ENCODE measurements around the gene RABL6.
"Not testable (repeated sequence)": the region's sequence is repeated elsewhere in the genome, so short reads cannot be mapped to it uniquely, and the experiment has no call there.

RABL6 gene

DNA sequence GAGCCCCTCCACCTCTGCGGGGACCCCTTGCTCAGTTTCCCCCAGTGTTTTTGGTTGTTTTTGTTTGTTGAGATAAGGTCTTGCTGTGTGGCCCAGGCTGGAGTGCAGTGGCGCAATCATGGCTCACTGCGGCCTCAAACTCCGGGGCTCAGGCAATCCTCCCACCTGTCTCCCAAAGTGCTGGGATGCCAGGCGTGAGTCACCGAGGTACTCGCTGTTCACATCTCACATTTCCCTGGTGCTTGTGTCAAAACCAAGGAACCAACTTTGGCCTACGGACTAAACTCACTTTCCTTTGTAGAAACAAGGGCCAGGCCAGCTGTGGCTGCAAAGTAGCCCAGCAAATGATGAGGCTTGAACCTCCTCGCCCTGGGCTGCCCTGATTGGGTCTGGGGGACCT, 24.8 kb downstream of the RABL6 start:
- in situ Hi-C loops (cut with MboI; ENCODE audit: low sequenced_read_pairs) = no loop called here

GRCh38 chr9:136833381-136834048, 25.8 kb downstream of the RABL6 start:
- in situ Hi-C loops (cut with MboI; ENCODE audit: low sequenced_read_pairs) = not testable (repeated sequence)

DNA sequence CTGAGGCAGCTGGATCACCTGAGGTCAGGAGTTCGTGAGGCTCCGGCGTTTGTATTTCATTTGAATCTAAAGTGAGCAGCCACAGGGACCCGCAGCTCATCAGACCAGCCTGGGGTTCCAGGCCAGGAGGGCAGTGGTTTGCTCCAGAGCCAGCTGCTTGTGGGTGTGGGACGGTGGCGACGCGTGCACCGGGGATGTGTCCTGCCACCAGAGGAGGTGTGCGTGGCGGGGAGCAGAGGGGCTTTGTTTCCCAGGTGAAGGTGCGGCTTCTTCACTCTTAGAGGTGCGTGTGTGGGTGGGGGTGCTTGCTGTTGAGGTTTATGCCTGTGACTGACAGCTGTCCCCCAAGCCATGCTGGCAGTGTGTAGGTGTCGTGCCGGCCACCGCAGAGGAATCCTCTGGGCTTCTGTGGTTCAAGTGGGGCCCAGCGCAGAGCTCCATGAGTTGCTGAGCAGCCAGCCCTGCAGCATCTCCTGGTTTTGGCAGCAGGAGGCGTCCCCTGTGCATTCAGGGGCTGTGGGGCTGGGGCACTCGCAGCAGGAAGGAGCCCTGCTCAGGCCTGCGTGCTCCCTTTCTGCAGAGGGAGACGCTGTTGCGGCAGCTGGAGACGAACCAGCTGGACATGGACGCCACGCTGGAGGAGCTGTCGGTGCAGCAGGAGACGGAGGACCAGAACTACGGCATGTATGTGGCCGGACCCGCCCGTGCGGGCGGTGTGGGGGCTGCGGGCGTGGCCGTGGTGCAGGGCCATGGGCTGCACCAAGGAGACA, 27.6 kb downstream of the RABL6 start:
- in situ Hi-C loops (cut with MboI; ENCODE audit: low sequenced_read_pairs) = no loop called here

DNA sequence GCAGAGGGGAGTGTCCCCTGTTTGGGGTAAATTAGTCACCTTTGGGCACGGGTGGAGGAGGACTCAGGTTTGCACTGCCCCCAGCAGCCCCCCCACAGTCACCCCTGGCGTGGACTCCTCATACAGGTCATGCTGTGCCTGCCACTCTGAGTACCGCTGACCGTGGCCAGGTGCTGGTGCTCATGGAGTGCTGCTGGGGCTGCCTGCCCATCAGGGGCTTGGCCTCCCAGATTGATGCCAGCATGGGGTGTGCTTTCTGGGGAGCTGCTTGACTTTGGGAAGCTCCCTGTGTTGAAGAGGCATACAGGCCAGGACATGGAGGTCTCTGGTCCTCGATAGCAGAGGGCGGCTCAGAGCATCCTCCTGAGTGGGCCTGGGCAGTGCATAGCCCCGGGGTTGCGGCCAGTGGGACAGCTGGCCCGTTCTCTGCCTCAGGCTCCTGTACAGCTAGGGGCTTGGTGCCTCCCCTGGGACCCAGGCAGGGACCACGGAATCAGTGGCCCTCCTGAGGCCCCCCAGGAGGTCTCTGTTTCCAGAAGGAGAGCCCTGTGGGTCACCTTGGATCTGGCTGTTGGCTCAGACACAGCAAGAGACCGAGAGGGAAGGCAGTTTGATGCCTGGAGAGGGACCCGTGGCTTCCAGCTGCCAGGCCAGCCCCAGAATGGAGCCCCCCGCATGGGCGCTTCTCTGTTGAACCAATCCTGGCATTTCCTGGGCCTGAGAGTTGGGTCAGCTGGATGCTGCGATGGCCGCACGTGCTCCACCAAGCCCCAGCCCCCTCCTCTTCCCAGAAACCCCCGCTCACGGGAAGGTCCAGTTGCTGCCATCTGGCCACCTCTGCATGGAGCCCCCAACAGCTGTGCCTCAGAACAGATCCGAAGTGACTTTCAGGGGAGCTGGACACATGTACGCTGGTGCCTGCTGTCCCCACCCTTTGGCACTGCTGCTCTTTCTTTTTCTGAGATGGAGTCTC, 28.5 kb downstream of the RABL6 start:
- in situ Hi-C loops (cut with MboI; ENCODE audit: low sequenced_read_pairs) = no loop called here

- in situ Hi-C loops (cut with MboI; ENCODE audit: low sequenced_read_pairs) = no loop called here
These were observed 29.6 kb downstream of the RABL6 start for GRCh38 chr9:136837146-136837855.

DNA sequence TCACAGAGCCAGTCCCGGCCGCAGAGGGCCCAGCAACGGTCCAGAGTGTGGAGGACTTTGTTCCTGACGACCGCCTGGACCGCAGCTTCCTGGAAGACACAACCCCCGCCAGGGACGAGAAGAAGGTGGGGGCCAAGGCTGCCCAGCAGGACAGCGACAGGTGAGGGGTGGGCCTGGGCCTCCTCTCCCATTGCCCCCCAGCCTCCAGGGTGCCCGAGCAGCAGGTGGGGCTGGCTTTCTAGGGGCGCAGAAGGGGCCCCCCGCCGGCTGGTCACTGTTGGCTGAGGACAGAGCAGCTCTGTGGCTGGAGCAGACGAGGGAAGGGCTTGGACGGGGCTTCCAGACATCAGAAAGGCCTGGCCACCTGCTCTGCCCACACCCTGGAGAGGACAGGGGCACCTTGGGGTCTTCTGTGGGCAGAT, 30.1 kb downstream of the RABL6 start:
- in situ Hi-C loops (cut with MboI; ENCODE audit: low sequenced_read_pairs) = not testable (repeated sequence)

GRCh38 chr9:136838314-136839228, 30.8 kb downstream of the RABL6 start:
- in situ Hi-C loops (cut with MboI; ENCODE audit: low sequenced_read_pairs) = no loop called here

- in situ Hi-C loops (cut with MboI; ENCODE audit: low sequenced_read_pairs) = no loop called here
These were observed 31.7 kb downstream of the RABL6 start for GRCh38 chr9:136839229-136840139.

GRCh38 chr9:136840140-136840876, 32.6 kb downstream of the RABL6 start:
- in situ Hi-C loops (cut with MboI; ENCODE audit: low sequenced_read_pairs) = no loop called here

GRCh38 chr9:136840877-136841645, 33.3 kb downstream of the RABL6 start:
- in situ Hi-C loops (cut with MboI; ENCODE audit: low sequenced_read_pairs) = no loop called here

GRCh38 chr9:136841646-136842379, 34.1 kb downstream of the RABL6 start:
- in situ Hi-C loops (cut with MboI; ENCODE audit: low sequenced_read_pairs) = not testable (repeated sequence)

DNA sequence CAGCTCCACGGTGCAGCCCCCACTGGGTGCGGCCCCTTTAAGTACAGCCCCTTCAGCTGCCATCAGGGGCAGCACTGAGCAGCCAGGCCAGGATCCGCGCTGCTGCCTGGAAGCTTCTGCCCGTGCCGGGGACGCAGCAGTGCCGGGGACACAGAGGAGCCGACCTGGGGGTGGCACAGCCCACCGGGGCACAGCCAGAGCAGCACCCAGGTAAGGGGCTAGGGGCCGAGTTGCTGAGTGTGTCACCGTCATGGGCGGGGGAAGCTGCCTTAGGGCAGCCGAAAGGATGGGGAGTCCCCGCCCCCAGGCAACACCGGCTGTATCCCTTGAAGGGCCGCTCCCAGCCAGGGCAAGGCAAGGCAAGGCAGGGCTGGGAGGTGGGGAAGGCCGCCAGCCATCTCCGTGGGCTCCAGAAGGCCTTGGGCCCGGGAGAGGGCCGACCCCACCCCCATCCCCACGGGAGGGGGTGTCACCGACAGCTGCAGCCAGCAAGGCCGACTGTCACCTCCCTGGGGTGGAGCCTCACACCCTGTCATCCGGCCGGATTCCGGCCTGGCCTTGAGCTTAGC, 34.7 kb downstream of the RABL6 start, which contains the start of gene AJM1:
TSS of gene AJM1 (plus strand) at position 99 of the 569 bp plus-strand sequence. CDS start 1,937 bp downstream, outside the sequence.
- in situ Hi-C loops (cut with MboI; ENCODE audit: low sequenced_read_pairs) = not testable (repeated sequence)

- in situ Hi-C loops (cut with MboI; ENCODE audit: low sequenced_read_pairs) = not testable (repeated sequence)
These were observed 35.5 kb downstream of the RABL6 start for GRCh38 chr9:136843159-136843800.

GRCh38 chr9:136843801-136844740, 36.3 kb downstream of the RABL6 start:
- in situ Hi-C loops (cut with MboI; ENCODE audit: low sequenced_read_pairs) = not testable (repeated sequence)

Measured in HL-60/S4 (cell line).